Endothelial cell of umbilical vein (primary cell): ENCODE results near the gene CLEC17A. TPM values are rescaled to one million over a fixed set of nuclear protein-coding genes. Genes with fewer than 3 reads are reported as not detected.

Experiments
- BruUV-seq: library from RNA; stranded (reverse); fragments of 400-500 nt; replicated peaks from 2 replicates; lab custom pipeline; 2021; lab: Mats Ljungman, UMichigan
- CTCF ChIA-PET: fragments of 300-600, 350-600 bp; sonication (Branson Sonifier 250); formaldehyde crosslinking; loops from one replicate; lab custom pipeline; 2021; ENCODE audit warnings: antibody characterized with exemption, inconsistent platforms; lab: Charles Lee
- POLR2A ChIA-PET: fragments of 300-600, 350-600 bp; sonication (Branson Sonifier 250); formaldehyde crosslinking; loops from one replicate; lab custom pipeline; 2021; ENCODE audit warnings: antibody characterized with exemption, inconsistent platforms; lab: Charles Lee
- DNase-seq: peaks from one replicate; pipeline ENCODE4 v3.0.0-alpha.2; 2011; ENCODE audit warnings: low read depth, low spot score
- FAIRE-seq: peaks from 2 replicates; lab custom pipeline; 2011; peaks lifted over from hg19 to GRCh38; lab: Jason Lieb, UNC
- H2AFZ ChIP-seq: 2 replicates; pipeline ENCODE4 v1.6.0; 2012; ENCODE audit warnings: low read depth, low read length, control low read depth, inconsistent platforms
- H3K27ac ChIP-seq: 2 replicates; pipeline ENCODE4 v1.5.1; 2011; ENCODE audit warnings: low read depth, mild to moderate bottlenecking, control low read depth, low read length, moderate library complexity; ENCODE audit not compliant: insufficient read depth
- H3K27me3 ChIP-seq, 2 experiments: 2 replicates each; pipeline versions ENCODE4 v1.6.0 to v1.6.1; 2011; ENCODE audit warnings: low read length in 2 of 2, mixed read lengths in 1 of 2; ENCODE audit not compliant: control insufficient read depth in 2 of 2, insufficient read depth in 2 of 2
- H3K36me3 ChIP-seq, 2 experiments: 2 replicates in 1 of 2; 3 replicates in 1 of 2; pipeline ENCODE4 v1.5.1; 2011; ENCODE audit warnings: low read length in 2 of 2, mild to moderate bottlenecking in 1 of 2, moderate library complexity in 1 of 2; ENCODE audit not compliant: control insufficient read depth in 2 of 2, insufficient read depth in 2 of 2; ENCODE audit errors: extremely low read depth in 1 of 2
- H3K4me1 ChIP-seq: 3 replicates; pipeline ENCODE4 v1.5.1; 2011; ENCODE audit warnings: mild to moderate bottlenecking, low read length; ENCODE audit not compliant: control insufficient read depth, insufficient read depth; ENCODE audit errors: extremely low read depth
- H3K4me2 ChIP-seq: 2 replicates; pipeline ENCODE4 v1.6.1; 2011; ENCODE audit warnings: low read length, control low read depth, mixed read lengths; ENCODE audit not compliant: insufficient read depth
- H3K4me3 ChIP-seq, 3 experiments: fragments of 200-600 bp in 1 of 3; sonication (generic), shearing (Covaris generic) in 1 of 3; replicated peaks in 1 of 3; 2 replicates each; pipeline ENCODE4 v1.5.1; 2011 to 2016; ENCODE audit warnings: control low read depth in 3 of 3, low read length in 3 of 3, mild to moderate bottlenecking in 2 of 3, inconsistent platforms in 1 of 3, low read depth in 1 of 3, moderate library complexity in 1 of 3; ENCODE audit not compliant: insufficient read depth in 1 of 3
- H3K79me2 ChIP-seq: 2 replicates; pipeline ENCODE4 v1.6.0; 2012; ENCODE audit warnings: low read length, inconsistent platforms; ENCODE audit not compliant: control insufficient read depth, insufficient read depth
- H3K9ac ChIP-seq: replicated peaks from 2 replicates; pipeline ENCODE3; 2011; ENCODE audit warnings: low read length, control low read depth; ENCODE audit not compliant: insufficient read depth; ENCODE audit errors: extremely low read depth
- H3K9me1 ChIP-seq: replicated peaks from 3 replicates; pipeline ENCODE4 v1.6.0; 2011; ENCODE audit warnings: mild to moderate bottlenecking, low read length; ENCODE audit not compliant: control insufficient read depth, insufficient read depth; ENCODE audit errors: extremely low read depth
- H3K9me3 ChIP-seq: replicated peaks from 2 replicates; pipeline ENCODE4 v1.5.1; 2012; ENCODE audit warnings: low read length, inconsistent platforms; ENCODE audit not compliant: control insufficient read depth, insufficient read depth
- H4K20me1 ChIP-seq: replicated peaks from 2 replicates; pipeline ENCODE3; 2011; ENCODE audit warnings: mild to moderate bottlenecking, low read length; ENCODE audit not compliant: control insufficient read depth, insufficient read depth; ENCODE audit errors: extremely low read depth
- EZH2 ChIP-seq: IDR thresholded peaks from 2 replicates; pipeline ENCODE4 v1.6.1; 2012; ENCODE audit warnings: borderline replicate concordance, low read depth, mild to moderate bottlenecking, moderate library complexity, low read length, inconsistent platforms; ENCODE audit not compliant: severe bottlenecking
- FOS ChIP-seq: IDR thresholded peaks from 2 replicates; pipeline ENCODE4 v1.6.1; 2011; ENCODE audit warnings: mild to moderate bottlenecking, low read length, moderate library complexity, borderline replicate concordance; ENCODE audit not compliant: insufficient read depth
- GATA2 ChIP-seq: IDR thresholded peaks from 2 replicates; pipeline ENCODE4 v1.7.0; 2011; ENCODE audit warnings: low read depth, mild to moderate bottlenecking, moderate library complexity, mixed read lengths, low read length; ENCODE audit not compliant: insufficient read length, insufficient read depth
- JUN ChIP-seq: IDR thresholded peaks from 2 replicates; pipeline ENCODE4 v1.6.1; 2011; ENCODE audit warnings: borderline replicate concordance, low read depth; ENCODE audit not compliant: insufficient read length, insufficient read depth
- MYC ChIP-seq: IDR thresholded peaks from one replicate; pipeline ENCODE4 v1.6.1; 2011; ENCODE audit warnings: mild to moderate bottlenecking, low read depth, low read length
- POLR2A ChIP-seq: IDR thresholded peaks from 2 replicates; pipeline ENCODE4 v1.6.1; 2012; ENCODE audit warnings: low read depth, mild to moderate bottlenecking, control low read depth, low read length
- POLR2AphosphoS5 ChIP-seq: IDR thresholded peaks from 2 replicates; pipeline ENCODE4 v1.6.1; 2012; ENCODE audit warnings: low read depth, mild to moderate bottlenecking, control low read depth, low read length, moderate library complexity; ENCODE audit not compliant: insufficient read depth
- dilution Hi-C: fragments of 300-500 bp; cut with MboI; formaldehyde crosslinking; loops from one replicate; pipeline ENCODE4 v1.15.0; 2019; ENCODE audit warnings: low sequenced_read_pairs; ENCODE audit not compliant: extremely low pct_ligation_motif_present
- intact Hi-C: fragments of 100-400 bp; cut with micrococcal nuclease; formaldehyde crosslinking; loops from one replicate; pipeline ENCODE4 v1.10.0; 2022
- polyA plus RNA-seq, 4 experiments: library from polyadenylated mRNA; depleted of rRNA in 3 of 4; stranded (reverse) in 3 of 4; unstranded in 1 of 4; fragments of >200 nt; gene quantifications; 2 replicates each; pipeline versions ENCODE4 v1.2.1 to v1.2.3, GENCODE V29; 2011 to 2012; ENCODE audit warnings: missing spikeins in 1 of 4
- total RNA-seq: library from RNA; stranded (reverse); gene quantifications from 2 replicates; pipeline ENCODE4 v1.2.3, GENCODE V29; 2021
- TF ChIP-seq, protein P1 (sequence below), 2 donors: IDR thresholded peaks; 1 replicate in 1 of 2; 2 replicates in 1 of 2; pipeline ENCODE4 v1.5.1; 2011; ENCODE audit warnings: low read length in 2 of 2, mild to moderate bottlenecking in 2 of 2, moderate library complexity in 2 of 2, control low read depth in 1 of 2, inconsistent platforms in 1 of 2, low read depth in 1 of 2; ENCODE audit not compliant: insufficient read depth in 1 of 2; ENCODE audit errors: extremely low read depth in 1 of 2
- TF ChIP-seq, protein P2 (sequence below): IDR thresholded peaks from 2 replicates; pipeline ENCODE4 v1.6.1; 2011; ENCODE audit not compliant: insufficient read depth, insufficient read length

Gene CLEC17A
- total and polyA plus RNA-seq, 2 donors (not counting 3 experiments of a cell fraction or from before 2014, with no cell fraction given) = 0.07 TPM; not detected in 1

DNA sequence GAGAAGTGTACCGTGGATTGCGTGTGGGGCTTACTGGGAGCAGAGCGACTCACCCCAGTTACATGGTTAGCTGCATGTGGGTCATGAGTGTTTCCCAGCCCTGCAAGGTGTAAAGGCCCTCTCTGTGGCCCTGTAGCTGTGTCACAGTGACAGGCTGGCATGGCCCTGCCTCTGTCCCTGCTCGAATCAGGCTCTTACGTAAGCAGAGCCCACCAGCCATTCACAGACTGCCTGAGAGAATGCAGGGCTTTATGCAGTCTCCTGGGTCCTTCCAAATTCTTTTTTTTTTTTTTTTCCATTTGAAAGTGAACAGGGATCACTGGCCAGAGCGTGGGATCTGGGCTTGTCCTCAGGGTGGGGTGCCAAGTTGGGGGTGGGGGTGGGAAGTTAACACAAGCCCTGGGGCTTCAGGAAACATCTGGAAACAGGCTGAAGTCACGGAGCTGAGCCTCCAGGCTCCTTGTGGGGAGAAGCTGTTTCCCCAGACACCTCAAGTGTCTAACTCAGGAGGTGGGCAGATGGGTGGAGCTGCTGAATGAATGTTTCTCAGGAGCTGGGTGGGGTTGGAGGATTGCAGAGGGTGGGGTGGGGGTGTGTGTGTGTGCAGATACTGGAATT, 40.1 kb upstream of the CLEC17A start:
- no peaks in the 10 kb centered on the region for H3K9me1 ChIP-seq
- no peak for TF ChIP-seq POLR2AphosphoS5
- no peak overlapping the region for H3K27ac ChIP-seq
- H3K79me2 ChIP-seq = peaks cover 6% of the 10 kb centered on the region
- no peaks in the 10 kb centered on the region for H3K4me1 ChIP-seq
- H3K4me3 ChIP-seq = no peak overlapping the region
- no peaks in the 10 kb centered on the region for H4K20me1 ChIP-seq
- FAIRE-seq (no peak), DNase-seq (peak; percentile 30)
- peaks cover 0 to 1% of the 10 kb centered on the region in 2 experiments for H3K36me3 ChIP-seq
- H3K9ac ChIP-seq = no peak overlapping the region
- H3K27me3 ChIP-seq = no peaks in the 10 kb centered on the region
- intact Hi-C loops (no loop called here), dilution Hi-C loops (no loop called here)
- no peaks in the 10 kb centered on the region for H3K9me3 ChIP-seq
- no TSS peak for BruUV-seq
- ChIA-PET POLR2A (no interaction called here), CTCF (interaction anchor here (0.7 kb wide), 1 partner anchor 326 kb away, joined by 3 read pairs; no protein-coding TSS in a partner anchor)
- H3K4me2 ChIP-seq = no peak overlapping the region
- H2AFZ ChIP-seq = no peak overlapping the region

DNA sequence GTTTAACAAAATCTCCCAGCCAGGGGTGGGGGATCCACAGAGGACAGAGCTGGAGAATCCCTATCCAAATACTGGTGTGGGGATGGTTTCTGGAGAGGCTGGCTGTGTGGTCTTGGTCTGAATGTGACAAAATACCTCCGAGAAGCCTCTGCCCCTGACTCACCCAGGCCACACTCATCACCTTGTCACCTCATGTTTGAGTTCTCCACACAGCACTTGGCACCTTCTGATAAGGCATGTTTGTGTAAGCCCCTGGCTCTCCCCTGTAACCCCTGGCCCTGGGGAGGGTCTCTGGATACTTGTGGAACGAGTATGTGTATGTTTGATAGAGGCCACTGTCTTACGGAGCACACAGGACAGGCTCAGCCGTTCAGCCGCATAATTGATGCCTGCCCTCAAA, 38.8 kb upstream of the CLEC17A start:
- dilution Hi-C loops (no loop called here), intact Hi-C loops (no loop called here)
- ChIA-PET CTCF (interaction anchor here (0.6 kb wide), 1 partner anchor 332 kb away, joined by 3 read pairs; no protein-coding TSS in a partner anchor), POLR2A (interaction anchor here (0.6 kb wide), 1 partner anchor 22 kb away, joined by 6 read pairs; no protein-coding TSS in a partner anchor)
- H2AFZ ChIP-seq = no peak overlapping the region
- H3K9me1 ChIP-seq = no peaks in the 10 kb centered on the region
- H3K4me1 ChIP-seq = no peaks in the 10 kb centered on the region
- DNase-seq (no peak), FAIRE-seq (no peak)
- H3K79me2 ChIP-seq = peaks cover 2% of the 10 kb centered on the region
- no peaks in the 10 kb centered on the region for H4K20me1 ChIP-seq
- no peaks in the 10 kb centered on the region for H3K27me3 ChIP-seq
- no TSS peak for BruUV-seq
- TF ChIP-seq EZH2 = no peak
- TF ChIP-seq, protein P1, sequence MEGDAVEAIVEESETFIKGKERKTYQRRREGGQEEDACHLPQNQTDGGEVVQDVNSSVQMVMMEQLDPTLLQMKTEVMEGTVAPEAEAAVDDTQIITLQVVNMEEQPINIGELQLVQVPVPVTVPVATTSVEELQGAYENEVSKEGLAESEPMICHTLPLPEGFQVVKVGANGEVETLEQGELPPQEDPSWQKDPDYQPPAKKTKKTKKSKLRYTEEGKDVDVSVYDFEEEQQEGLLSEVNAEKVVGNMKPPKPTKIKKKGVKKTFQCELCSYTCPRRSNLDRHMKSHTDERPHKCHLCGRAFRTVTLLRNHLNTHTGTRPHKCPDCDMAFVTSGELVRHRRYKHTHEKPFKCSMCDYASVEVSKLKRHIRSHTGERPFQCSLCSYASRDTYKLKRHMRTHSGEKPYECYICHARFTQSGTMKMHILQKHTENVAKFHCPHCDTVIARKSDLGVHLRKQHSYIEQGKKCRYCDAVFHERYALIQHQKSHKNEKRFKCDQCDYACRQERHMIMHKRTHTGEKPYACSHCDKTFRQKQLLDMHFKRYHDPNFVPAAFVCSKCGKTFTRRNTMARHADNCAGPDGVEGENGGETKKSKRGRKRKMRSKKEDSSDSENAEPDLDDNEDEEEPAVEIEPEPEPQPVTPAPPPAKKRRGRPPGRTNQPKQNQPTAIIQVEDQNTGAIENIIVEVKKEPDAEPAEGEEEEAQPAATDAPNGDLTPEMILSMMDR (IDR thresholded peaks at IDR 0.05; ENCODE audit: extremely low read depth in 1 of 2, insufficient read depth in 1 of 2, low read depth in 1 of 2, low read length in 2 of 2) = no peak
- TF ChIP-seq, protein P2, sequence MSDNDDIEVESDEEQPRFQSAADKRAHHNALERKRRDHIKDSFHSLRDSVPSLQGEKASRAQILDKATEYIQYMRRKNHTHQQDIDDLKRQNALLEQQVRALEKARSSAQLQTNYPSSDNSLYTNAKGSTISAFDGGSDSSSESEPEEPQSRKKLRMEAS = no peak
- TF ChIP-seq JUN = no peak
- TF ChIP-seq GATA2 = no peak
- TF ChIP-seq POLR2A = no peak
- no peak for TF ChIP-seq FOS
- no peak for TF ChIP-seq MYC
- no peak for TF ChIP-seq POLR2AphosphoS5
- H3K9me3 ChIP-seq = no peaks in the 10 kb centered on the region
- H3K36me3 ChIP-seq = peaks cover 0 to 1% of the 10 kb centered on the region in 2 experiments
- H3K4me2 ChIP-seq = no peak overlapping the region
- no peak overlapping the region for H3K27ac ChIP-seq
- no peak overlapping the region for H3K4me3 ChIP-seq
- H3K9ac ChIP-seq = no peak overlapping the region
